Peyer's patch (tissue), 4 donors: ENCODE data around the gene NOTCH3.

ENCODE experiments used
- CTCF ChIP-seq, 6 experiments: fragments of 450-650 bp in 4 of 6; fragments of 200-600 bp in 2 of 6; sonication (generic) in 1 of 6; IDR thresholded peaks; one replicate each; pipeline ENCODE4 v1.5.1; 2017 to 2019; ENCODE audit warnings: antibody characterized with exemption in 6 of 6, mild to moderate bottlenecking in 3 of 6, moderate library complexity in 1 of 6
- POLR2A ChIP-seq, 2 donors: fragments of 450-650 bp; IDR thresholded peaks; one replicate each; pipeline ENCODE4 v1.5.1; 2017; ENCODE audit warnings: antibody characterized with exemption in 2 of 2, mild to moderate bottlenecking in 2 of 2, moderate library complexity in 2 of 2

GRCh38 chr19:15212711-15213110 lies 11.9 kb upstream of the NOTCH3 start:
- TF ChIP-seq POLR2A (IDR thresholded peaks at IDR 0.05) (no peak), CTCF (IDR thresholded peaks at IDR 0.05) (no peak)
